Measurements from ENCODE around the gene TAX1BP1.

GRCh38 chr7:27873981-27874957 is 134.3 kb downstream of the TAX1BP1 start:
- TF ChIP-seq CTCF (optimal IDR thresholded peaks at IDR 0.05 in 1 of 3, IDR thresholded peaks at IDR 0.05 in 1 of 3, conservative IDR thresholded peaks at IDR 0.05 in 1 of 3; ENCODE audit: extremely low read depth in 1 of 3, insufficient read depth in 2 of 3, low read length in 3 of 3), result no peak
- no peak for TF ChIP-seq EZH2 (IDR thresholded peaks at IDR 0.05; ENCODE audit: low read length)
